Neuron (in vitro differentiated cells): ENCODE results near the gene REEP3.
A peak's percentile ranks its signal among the peaks of the same experiment; 100 is the strongest.

Experiments used
- H2AFZ ChIP-seq: one replicate; pipeline ENCODE4 v1.6.1; 2013; ENCODE audit warnings: low read depth, mild to moderate bottlenecking, inconsistent platforms, low read length, moderate library complexity
- H3K27me3 ChIP-seq: one replicate; pipeline ENCODE4 v1.6.1; 2013; ENCODE audit warnings: low read length; ENCODE audit not compliant: insufficient read depth
- H3K36me3 ChIP-seq: one replicate; pipeline ENCODE4 v1.6.1; 2013; ENCODE audit warnings: low read length; ENCODE audit not compliant: insufficient read depth
- H3K4me1 ChIP-seq: one replicate; pipeline ENCODE4 v1.6.1; 2013; ENCODE audit warnings: low read length; ENCODE audit not compliant: insufficient read depth
- H3K4me3 ChIP-seq: 2 replicates; pipeline ENCODE4 v1.5.1; 2013; ENCODE audit warnings: mild to moderate bottlenecking, low read length, moderate library complexity
- H3K9me3 ChIP-seq: one replicate; pipeline ENCODE4 v1.6.1; 2013; ENCODE audit warnings: low read length

REEP3 gene

DNA sequence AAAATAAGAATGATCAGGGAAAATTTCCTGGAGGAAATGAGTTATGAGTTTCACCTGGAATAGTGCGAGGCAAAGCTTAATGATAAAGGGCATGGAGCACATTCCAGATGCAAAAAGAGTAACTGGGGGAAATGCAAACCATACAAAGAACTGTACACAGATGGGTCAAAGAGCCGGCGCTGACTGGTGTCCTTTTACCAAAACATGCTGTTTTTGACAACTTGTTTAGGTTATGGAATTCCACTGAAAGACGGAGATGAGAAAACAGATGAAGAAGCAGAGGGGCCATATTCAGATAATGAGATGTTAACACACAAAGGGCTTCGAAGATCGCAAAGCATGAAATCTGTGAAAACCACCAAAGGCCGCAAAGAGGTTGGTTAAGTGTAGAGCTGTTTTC is 98.2 kb downstream of the REEP3 start:
- Histone ChIP-seq H3K36me3 (peaks cover 11% of the 10 kb centered on the region), H3K9me3 (no peaks in the 10 kb centered on the region), H2AFZ (no peak overlapping the region), H3K4me3 (no peak overlapping the region), H3K27me3 (no peaks in the 10 kb centered on the region), H3K4me1 (no peaks in the 10 kb centered on the region)

DNA sequence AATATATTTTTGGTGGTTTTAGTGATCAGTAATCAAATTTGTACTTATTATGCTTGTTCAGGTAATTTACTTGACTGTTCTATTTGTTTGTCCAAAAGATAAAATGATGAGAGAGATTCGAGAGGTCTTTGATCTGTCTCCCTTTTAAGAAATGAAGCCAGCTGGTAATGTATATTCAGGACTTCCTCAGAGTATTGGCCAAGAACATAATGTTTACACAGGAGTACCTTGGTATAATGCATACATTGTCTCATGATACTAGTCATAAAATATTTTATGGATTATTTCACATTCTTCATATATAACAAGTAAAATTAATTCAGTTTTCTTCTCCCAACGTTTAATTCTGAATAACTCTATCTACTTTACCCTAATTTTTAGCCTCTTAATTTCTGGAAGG is 100.9 kb downstream of the REEP3 start:
- Histone ChIP-seq H3K4me1 (no peaks in the 10 kb centered on the region), H3K4me3 (no peak overlapping the region), H3K9me3 (no peaks in the 10 kb centered on the region), H3K36me3 (peaks cover 4% of the 10 kb centered on the region), H3K27me3 (no peaks in the 10 kb centered on the region), H2AFZ (no peak overlapping the region)

- H2AFZ ChIP-seq: no peak overlapping the region
- H3K27me3 ChIP-seq: no peaks in the 10 kb centered on the region
- no peak overlapping the region for H3K4me3 ChIP-seq
- H3K9me3 ChIP-seq: no peaks in the 10 kb centered on the region
- peaks cover 4% of the 10 kb centered on the region for H3K36me3 ChIP-seq
- H3K4me1 ChIP-seq: peaks cover 16% of the 10 kb centered on the region
These were observed 103.5 kb downstream of the REEP3 start for GRCh38 chr10:63624701-63625100.

DNA sequence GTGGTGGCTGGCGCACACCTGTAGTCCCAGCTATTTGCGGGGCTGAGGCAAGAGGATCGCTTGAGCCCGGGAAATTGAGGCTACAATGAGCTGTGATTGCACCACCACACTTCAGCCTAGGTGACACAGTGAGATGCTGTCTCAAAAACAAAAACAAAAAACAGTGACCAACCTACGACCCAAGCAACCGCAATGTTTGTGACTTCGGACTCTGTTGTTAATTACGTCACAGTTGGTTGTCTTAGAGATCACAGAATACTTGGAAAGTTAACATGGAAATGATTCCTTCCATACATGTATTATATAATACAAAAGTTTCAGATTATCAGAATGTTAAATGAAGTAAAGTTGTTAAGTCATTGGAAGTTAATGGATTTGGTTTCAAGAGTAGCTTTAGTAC is 106.2 kb downstream of the REEP3 start:
- Histone ChIP-seq H3K9me3 (no peaks in the 10 kb centered on the region), H3K4me1 (peaks cover 26% of the 10 kb centered on the region), H2AFZ (no peak overlapping the region), H3K27me3 (no peaks in the 10 kb centered on the region), H3K36me3 (no peaks in the 10 kb centered on the region), H3K4me3 (no peak overlapping the region)

DNA sequence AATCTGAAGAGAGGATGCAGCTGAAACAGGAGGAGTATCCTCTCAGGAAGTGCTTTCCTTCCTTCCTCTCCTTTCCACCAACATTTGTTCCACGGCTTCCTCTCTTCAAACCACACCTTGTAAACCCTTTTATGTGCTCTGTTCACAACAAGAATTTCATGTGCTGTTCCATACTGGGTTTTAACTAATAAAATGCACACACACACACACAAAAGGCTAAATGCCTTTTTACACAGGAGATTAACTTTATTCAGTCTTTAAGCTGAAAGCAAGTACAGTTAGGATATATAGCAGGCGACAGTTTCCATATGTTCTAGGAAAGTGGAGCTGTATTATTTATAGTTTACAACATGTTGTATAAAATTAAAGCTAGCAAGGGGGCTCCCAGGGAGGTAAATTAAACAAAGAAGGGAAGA is 106.7 kb downstream of the REEP3 start:
- H3K9me3 ChIP-seq: no peaks in the 10 kb centered on the region
- H3K27me3 ChIP-seq: no peaks in the 10 kb centered on the region
- no peaks in the 10 kb centered on the region for H3K36me3 ChIP-seq
- H3K4me3 ChIP-seq: no peak overlapping the region
- no peak overlapping the region for H2AFZ ChIP-seq
- H3K4me1 ChIP-seq: peaks cover 26% of the 10 kb centered on the region

GRCh38 chr10:63628526-63629362 is 107.5 kb downstream of the REEP3 start:
- Histone ChIP-seq H2AFZ (peak overlapping the region; percentile 90), H3K27me3 (no peaks in the 10 kb centered on the region), H3K9me3 (no peaks in the 10 kb centered on the region), H3K36me3 (no peaks in the 10 kb centered on the region), H3K4me1 (peaks cover 26% of the 10 kb centered on the region), H3K4me3 (peak overlapping the region; percentile 60)

- peak overlapping the region; percentile 60 for H3K4me3 ChIP-seq
- no peaks in the 10 kb centered on the region for H3K27me3 ChIP-seq
- H3K36me3 ChIP-seq: no peaks in the 10 kb centered on the region
- H3K9me3 ChIP-seq: no peaks in the 10 kb centered on the region
- H2AFZ ChIP-seq: peak overlapping the region; percentile 90
- H3K4me1 ChIP-seq: peaks cover 26% of the 10 kb centered on the region
These were observed 108.3 kb downstream of the REEP3 start for GRCh38 chr10:63629363-63630084.

- Histone ChIP-seq H3K9me3 (no peaks in the 10 kb centered on the region), H3K36me3 (no peaks in the 10 kb centered on the region), H3K4me1 (peaks cover 26% of the 10 kb centered on the region), H2AFZ (peak overlapping the region; percentile 90), H3K27me3 (no peaks in the 10 kb centered on the region), H3K4me3 (peak overlapping the region; percentile 60)
These were observed 109.1 kb downstream of the REEP3 start for GRCh38 chr10:63630085-63630930.

GRCh38 chr10:63630931-63631680 is 109.9 kb downstream of the REEP3 start:
- Histone ChIP-seq H3K4me1 (peaks cover 26% of the 10 kb centered on the region), H3K27me3 (no peaks in the 10 kb centered on the region), H3K9me3 (no peaks in the 10 kb centered on the region), H3K36me3 (no peaks in the 10 kb centered on the region), H2AFZ (peak overlapping the region; percentile 49), H3K4me3 (peak overlapping the region; percentile 60)

- H3K27me3 ChIP-seq: no peaks in the 10 kb centered on the region
- no peak overlapping the region for H3K4me3 ChIP-seq
- peaks cover 26% of the 10 kb centered on the region for H3K4me1 ChIP-seq
These were observed 110.8 kb downstream of the REEP3 start for GRCh38 chr10:63631991-63632390.

GRCh38 chr10:63633677-63634487 is 112.7 kb downstream of the REEP3 start:
- Histone ChIP-seq H3K36me3 (no peaks in the 10 kb centered on the region), H3K4me3 (no peak overlapping the region), H2AFZ (no peak overlapping the region), H3K9me3 (no peaks in the 10 kb centered on the region), H3K4me1 (peaks cover 14% of the 10 kb centered on the region), H3K27me3 (no peaks in the 10 kb centered on the region)

More at GRCh38 chr10:63631991-63632390, 110.8 kb downstream of the REEP3 start:
- Histone ChIP-seq H3K9me3 (no peaks in the 10 kb centered on the region), H3K36me3 (no peaks in the 10 kb centered on the region), H2AFZ (no peak overlapping the region)
